HepG2 (cell line): Measurements from ENCODE around the gene ABL2. TPM values are rescaled to one million over a fixed set of nuclear protein-coding genes. Genes with fewer than 3 reads are reported as not detected.

Experiments used
- FOXJ3 ChIP-seq: sonication (generic); formaldehyde crosslinking; IDR thresholded peaks from 2 replicates; pipeline ENCODE4 v1.4.0; 2020; ENCODE audit warnings: missing genetic modification reagents, mild to moderate bottlenecking, borderline replicate concordance
- HNF4G ChIP-seq, 2 experiments: sonication (generic) in 1 of 2; formaldehyde crosslinking in 1 of 2; IDR thresholded peaks; 2 replicates each; pipeline versions ENCODE4 v1.4.0 to v1.6.1; 2011 to 2020; ENCODE audit warnings: borderline replicate concordance in 2 of 2, low read depth in 2 of 2, mild to moderate bottlenecking in 2 of 2, low read length in 1 of 2, missing genetic modification reagents in 1 of 2, moderate library complexity in 1 of 2
- HOXA9 ChIP-seq: sonication (generic); formaldehyde crosslinking; IDR thresholded peaks from 2 replicates; pipeline ENCODE4 v1.8.1; 2022; ENCODE audit warnings: missing genetic modification reagents, mild to moderate bottlenecking, moderate library complexity, borderline replicate concordance
- SIN3A ChIP-seq: IDR thresholded peaks from 2 replicates; pipeline ENCODE4 v1.6.1; 2011; ENCODE audit warnings: low read depth, mild to moderate bottlenecking, control low read depth, low read length, borderline replicate concordance
- SSRP1 ChIP-seq: IDR thresholded peaks from 2 replicates; pipeline ENCODE4 v1.6.1; 2016; ENCODE audit warnings: control low read depth
- ZNF205 ChIP-seq: IDR thresholded peaks from 2 replicates; pipeline ENCODE4 v1.6.1; 2018; ENCODE audit warnings: missing biosample characterization, missing genetic modification reagents
- ZNF24 ChIP-seq: fragments of 450-650 bp; IDR thresholded peaks from 2 replicates; pipeline ENCODE4 v1.6.1; 2017; ENCODE audit warnings: antibody characterized with exemption, mild to moderate bottlenecking
- ZNF510 ChIP-seq: sonication (generic); formaldehyde crosslinking; IDR thresholded peaks from 2 replicates; pipeline ENCODE4 v1.4.0; 2020; ENCODE audit warnings: low read depth, mild to moderate bottlenecking, missing genetic modification reagents
- ZNF564 ChIP-seq: sonication (generic); formaldehyde crosslinking; IDR thresholded peaks from 2 replicates; pipeline ENCODE4 v1.8.1; 2023; ENCODE audit warnings: mild to moderate bottlenecking, missing genetic modification reagents
- ZNF577 ChIP-seq: sonication (generic); formaldehyde crosslinking; IDR thresholded peaks from 2 replicates; pipeline ENCODE4 v1.4.0; 2020; ENCODE audit warnings: mild to moderate bottlenecking, low read depth, missing genetic modification reagents, borderline replicate concordance
- ZZZ3 ChIP-seq: sonication (generic); formaldehyde crosslinking; IDR thresholded peaks from 2 replicates; pipeline ENCODE4 v1.4.0; 2020; ENCODE audit warnings: missing genetic modification reagents, mild to moderate bottlenecking, borderline replicate concordance
- polyA plus RNA-seq, 8 experiments: library from polyadenylated mRNA; depleted of rRNA in 3 of 8; stranded (reverse) in 7 of 8; unstranded in 1 of 8; fragments of >200 nt; fragmentation: Illumina TruSeq in 4 of 8; extraction: Trizol in 4 of 8; gene quantifications; 2 replicates each; pipeline versions ENCODE4 v1.2.1 to v1.2.3, GENCODE V29; 2011 to 2016; ENCODE audit warnings: low read depth in 4 of 8, missing spikeins in 1 of 8, mixed read lengths in 1 of 8; ENCODE audit not compliant: insufficient read depth in 1 of 8
- total RNA-seq, 5 experiments: library from RNA; depleted of rRNA; stranded (reverse); fragments of >200 nt; fragmentation: Illumina TruSeq; extraction: Trizol; gene quantifications; 2 replicates each; pipeline ENCODE4 v1.2.3, GENCODE V29; 2016; ENCODE audit warnings: low read depth in 1 of 5
- TF ChIP-seq, protein P1 (sequence below): sonication (generic); formaldehyde crosslinking; IDR thresholded peaks from 2 replicates; pipeline ENCODE4 v1.8.1; 2023; ENCODE audit warnings: mild to moderate bottlenecking, missing genetic modification reagents
- TF ChIP-seq, protein P2 (sequence below): sonication (generic); formaldehyde crosslinking; IDR thresholded peaks from 2 replicates; pipeline ENCODE4 v1.4.0; 2020; ENCODE audit warnings: missing genetic modification reagents, mild to moderate bottlenecking, borderline replicate concordance
- TF ChIP-seq, protein P3 (sequence below): sonication (generic); formaldehyde crosslinking; IDR thresholded peaks from 2 replicates; pipeline ENCODE4 v1.5.0; 2020; ENCODE audit warnings: mild to moderate bottlenecking, missing genetic modification reagents
- TF ChIP-seq, protein P4 (sequence below), 2 experiments: sonication (generic) in 1 of 2; formaldehyde crosslinking in 1 of 2; IDR thresholded peaks; 2 replicates each; pipeline versions ENCODE4 v1.6.1 to v1.9.0; 2014 to 2022; ENCODE audit warnings: antibody characterized with exemption in 1 of 2, borderline replicate concordance in 1 of 2, inconsistent platforms in 1 of 2, low read depth in 1 of 2, missing genetic modification reagents in 1 of 2

ABL2 gene
- total and polyA plus RNA-seq, 2 of the 13 experiments (the other 11 are each of a cell fraction or from before 2014, with no cell fraction given) = 5.8 to 6.0 TPM

DNA sequence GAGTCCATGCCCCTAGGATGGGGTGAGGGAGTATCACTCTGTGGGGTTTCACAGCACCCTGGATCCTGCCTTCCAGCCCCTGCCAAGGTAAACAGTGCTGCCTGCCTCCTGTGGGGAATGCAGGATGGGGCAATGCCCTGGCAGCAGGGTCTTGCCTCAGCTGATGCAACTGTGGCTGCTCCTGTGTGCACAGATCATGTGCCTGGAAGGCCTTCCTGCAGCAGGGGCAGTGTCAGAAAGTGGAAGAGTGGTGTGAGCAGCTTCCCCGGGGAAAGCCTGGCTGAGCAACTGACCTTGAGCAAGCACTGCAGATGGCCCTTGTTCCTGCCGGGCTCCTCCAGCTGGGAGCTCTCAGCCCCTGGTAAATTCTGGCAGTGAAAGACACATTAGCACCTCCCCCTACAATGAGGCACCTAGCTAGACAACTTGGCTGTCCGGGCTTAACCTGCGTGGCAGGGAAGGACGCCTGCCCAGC, 137.7 kb downstream of the ABL2 start (continued):
- TF ChIP-seq, protein P1, sequence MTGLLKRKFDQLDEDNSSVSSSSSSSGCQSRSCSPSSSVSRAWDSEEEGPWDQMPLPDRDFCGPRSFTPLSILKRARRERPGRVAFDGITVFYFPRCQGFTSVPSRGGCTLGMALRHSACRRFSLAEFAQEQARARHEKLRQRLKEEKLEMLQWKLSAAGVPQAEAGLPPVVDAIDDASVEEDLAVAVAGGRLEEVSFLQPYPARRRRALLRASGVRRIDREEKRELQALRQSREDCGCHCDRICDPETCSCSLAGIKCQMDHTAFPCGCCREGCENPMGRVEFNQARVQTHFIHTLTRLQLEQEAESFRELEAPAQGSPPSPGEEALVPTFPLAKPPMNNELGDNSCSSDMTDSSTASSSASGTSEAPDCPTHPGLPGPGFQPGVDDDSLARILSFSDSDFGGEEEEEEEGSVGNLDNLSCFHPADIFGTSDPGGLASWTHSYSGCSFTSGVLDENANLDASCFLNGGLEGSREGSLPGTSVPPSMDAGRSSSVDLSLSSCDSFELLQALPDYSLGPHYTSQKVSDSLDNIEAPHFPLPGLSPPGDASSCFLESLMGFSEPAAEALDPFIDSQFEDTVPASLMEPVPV (CRISPR knock-in tag) = no peak
- TF ChIP-seq ZNF24 (no peak), HOXA9 (CRISPR knock-in tag) (no peak), SSRP1 (no peak), FOXJ3 (CRISPR knock-in tag) (no peak), SIN3A (no peak), ZZZ3 (CRISPR knock-in tag) (no peak), ZNF564 (no peak), ZNF205 (CRISPR knock-in tag) (no peak), HNF4G (IDR thresholded peaks at IDR 0.05; ENCODE audit: borderline replicate concordance, low read depth, low read length) (no peak), HNF4G (CRISPR knock-in tag; IDR thresholded peaks at IDR 0.05; ENCODE audit: borderline replicate concordance, low read depth) (no peak), ZNF577 (CRISPR knock-in tag) (no peak), ZNF510 (CRISPR knock-in tag) (no peak)
- TF ChIP-seq, protein P2, sequence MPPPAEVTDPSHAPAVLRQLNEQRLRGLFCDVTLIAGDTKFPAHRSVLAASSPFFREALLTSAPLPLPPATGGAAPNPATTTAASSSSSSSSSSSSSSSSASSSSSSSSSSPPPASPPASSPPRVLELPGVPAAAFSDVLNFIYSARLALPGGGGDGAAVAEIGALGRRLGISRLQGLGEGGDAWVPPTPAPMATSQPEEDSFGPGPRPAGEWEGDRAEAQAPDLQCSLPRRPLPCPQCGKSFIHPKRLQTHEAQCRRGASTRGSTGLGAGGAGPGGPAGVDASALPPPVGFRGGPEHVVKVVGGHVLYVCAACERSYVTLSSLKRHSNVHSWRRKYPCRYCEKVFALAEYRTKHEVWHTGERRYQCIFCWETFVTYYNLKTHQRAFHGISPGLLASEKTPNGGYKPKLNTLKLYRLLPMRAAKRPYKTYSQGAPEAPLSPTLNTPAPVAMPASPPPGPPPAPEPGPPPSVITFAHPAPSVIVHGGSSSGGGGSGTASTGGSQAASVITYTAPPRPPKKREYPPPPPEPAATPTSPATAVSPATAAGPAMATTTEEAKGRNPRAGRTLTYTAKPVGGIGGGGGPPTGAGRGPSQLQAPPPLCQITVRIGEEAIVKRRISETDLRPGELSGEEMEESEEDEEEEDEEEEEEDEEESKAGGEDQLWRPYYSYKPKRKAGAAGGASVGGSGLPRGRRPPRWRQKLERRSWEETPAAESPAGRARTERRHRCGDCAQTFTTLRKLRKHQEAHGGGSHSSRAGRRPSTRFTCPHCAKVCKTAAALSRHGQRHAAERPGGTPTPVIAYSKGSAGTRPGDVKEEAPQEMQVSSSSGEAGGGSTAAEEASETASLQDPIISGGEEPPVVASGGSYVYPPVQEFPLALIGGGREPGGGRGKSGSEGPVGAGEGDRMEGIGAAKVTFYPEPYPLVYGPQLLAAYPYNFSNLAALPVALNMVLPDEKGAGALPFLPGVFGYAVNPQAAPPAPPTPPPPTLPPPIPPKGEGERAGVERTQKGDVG (CRISPR knock-in tag) = no peak
- TF ChIP-seq, protein P3, sequence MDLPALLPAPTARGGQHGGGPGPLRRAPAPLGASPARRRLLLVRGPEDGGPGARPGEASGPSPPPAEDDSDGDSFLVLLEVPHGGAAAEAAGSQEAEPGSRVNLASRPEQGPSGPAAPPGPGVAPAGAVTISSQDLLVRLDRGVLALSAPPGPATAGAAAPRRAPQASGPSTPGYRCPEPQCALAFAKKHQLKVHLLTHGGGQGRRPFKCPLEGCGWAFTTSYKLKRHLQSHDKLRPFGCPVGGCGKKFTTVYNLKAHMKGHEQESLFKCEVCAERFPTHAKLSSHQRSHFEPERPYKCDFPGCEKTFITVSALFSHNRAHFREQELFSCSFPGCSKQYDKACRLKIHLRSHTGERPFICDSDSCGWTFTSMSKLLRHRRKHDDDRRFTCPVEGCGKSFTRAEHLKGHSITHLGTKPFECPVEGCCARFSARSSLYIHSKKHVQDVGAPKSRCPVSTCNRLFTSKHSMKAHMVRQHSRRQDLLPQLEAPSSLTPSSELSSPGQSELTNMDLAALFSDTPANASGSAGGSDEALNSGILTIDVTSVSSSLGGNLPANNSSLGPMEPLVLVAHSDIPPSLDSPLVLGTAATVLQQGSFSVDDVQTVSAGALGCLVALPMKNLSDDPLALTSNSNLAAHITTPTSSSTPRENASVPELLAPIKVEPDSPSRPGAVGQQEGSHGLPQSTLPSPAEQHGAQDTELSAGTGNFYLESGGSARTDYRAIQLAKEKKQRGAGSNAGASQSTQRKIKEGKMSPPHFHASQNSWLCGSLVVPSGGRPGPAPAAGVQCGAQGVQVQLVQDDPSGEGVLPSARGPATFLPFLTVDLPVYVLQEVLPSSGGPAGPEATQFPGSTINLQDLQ (CRISPR knock-in tag) = no peak
- TF ChIP-seq, protein P4, sequence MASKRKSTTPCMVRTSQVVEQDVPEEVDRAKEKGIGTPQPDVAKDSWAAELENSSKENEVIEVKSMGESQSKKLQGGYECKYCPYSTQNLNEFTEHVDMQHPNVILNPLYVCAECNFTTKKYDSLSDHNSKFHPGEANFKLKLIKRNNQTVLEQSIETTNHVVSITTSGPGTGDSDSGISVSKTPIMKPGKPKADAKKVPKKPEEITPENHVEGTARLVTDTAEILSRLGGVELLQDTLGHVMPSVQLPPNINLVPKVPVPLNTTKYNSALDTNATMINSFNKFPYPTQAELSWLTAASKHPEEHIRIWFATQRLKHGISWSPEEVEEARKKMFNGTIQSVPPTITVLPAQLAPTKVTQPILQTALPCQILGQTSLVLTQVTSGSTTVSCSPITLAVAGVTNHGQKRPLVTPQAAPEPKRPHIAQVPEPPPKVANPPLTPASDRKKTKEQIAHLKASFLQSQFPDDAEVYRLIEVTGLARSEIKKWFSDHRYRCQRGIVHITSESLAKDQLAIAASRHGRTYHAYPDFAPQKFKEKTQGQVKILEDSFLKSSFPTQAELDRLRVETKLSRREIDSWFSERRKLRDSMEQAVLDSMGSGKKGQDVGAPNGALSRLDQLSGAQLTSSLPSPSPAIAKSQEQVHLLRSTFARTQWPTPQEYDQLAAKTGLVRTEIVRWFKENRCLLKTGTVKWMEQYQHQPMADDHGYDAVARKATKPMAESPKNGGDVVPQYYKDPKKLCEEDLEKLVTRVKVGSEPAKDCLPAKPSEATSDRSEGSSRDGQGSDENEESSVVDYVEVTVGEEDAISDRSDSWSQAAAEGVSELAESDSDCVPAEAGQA (IDR thresholded peaks at IDR 0.05; ENCODE audit: low read depth) = no peak
- TF ChIP-seq, protein P4 (CRISPR knock-in tag; IDR thresholded peaks at IDR 0.05; ENCODE audit: borderline replicate concordance) = no peak
